SW 1271 (cell line): ENCODE data around the gene PUS7L.
"Not testable (repeated sequence)": the region's sequence is repeated elsewhere in the genome, so short reads cannot be mapped to it uniquely, and the experiment has no call there.

Source experiments
- DNase-seq, 2 experiments: peaks; one replicate each; lab custom pipeline; 2025; lab: John Stamatoyannopoulos, UW

PUS7L gene

GRCh38 chr12:43758728-43759563, at the start of gene PUS7L, which contains the start of gene IRAK4:
TSS of gene PUS7L (minus strand) at chr12:43758790. CDS start at chr12:43755245, 3,545 bp downstream.
TSS of gene IRAK4 (plus strand) at chr12:43758951. CDS start at chr12:43768112, 9,161 bp downstream.
- DNase-seq: peak; percentile 89 to 94

- DNase-seq: no peak
Measured at GRCh38 chr12:43807386-43807785, 48.8 kb upstream of the PUS7L start.

- DNase-seq: peak in 1 of 2 experiments; percentile 37
Measured at GRCh38 chr12:43806737-43807072, 48.1 kb upstream of the PUS7L start.

- peak; percentile 13 to 71 for DNase-seq
Measured at GRCh38 chr12:43805860-43806736, 47.5 kb upstream of the PUS7L start, which contains the start of gene TWF1. TSS of gene TWF1 (minus strand) at chr12:43806317. CDS start at chr12:43806245, 72 bp downstream.

GRCh38 chr12:43805149-43805859, 46.7 kb upstream of the PUS7L start:
- DNase-seq: no peak

- no peak for DNase-seq
Measured at GRCh38 chr12:43797561-43798217, 39.1 kb upstream of the PUS7L start.

- no peak for DNase-seq
Measured at GRCh38 chr12:43795716-43796280, 37.2 kb upstream of the PUS7L start.

- DNase-seq: no peak
Measured at GRCh38 chr12:43789941-43790340, 31.4 kb upstream of the PUS7L start.

- DNase-seq: no peak
Measured at GRCh38 chr12:43786899-43787693, 28.5 kb upstream of the PUS7L start.

- DNase-seq: peak in 1 of 2 experiments; percentile 40
Measured at GRCh38 chr12:43776498-43776897, 17.9 kb upstream of the PUS7L start.

GRCh38 chr12:43766291-43766690, 7.7 kb upstream of the PUS7L start:
- no peak for DNase-seq

- no peak for DNase-seq
Measured at GRCh38 chr12:43764528-43764927, 5.9 kb upstream of the PUS7L start.

- no peak for DNase-seq
Measured at GRCh38 chr12:43763769-43764168, 5.2 kb upstream of the PUS7L start.

GRCh38 chr12:43762596-43762995, 4.0 kb upstream of the PUS7L start:
- DNase-seq: no peak

- DNase-seq: no peak
Measured at GRCh38 chr12:43761500-43761899, 2.9 kb upstream of the PUS7L start.

- no peak for DNase-seq
Measured at GRCh38 chr12:43760396-43760795, 1.8 kb upstream of the PUS7L start.

- peak in 1 of 2 experiments; percentile 70 for DNase-seq
Measured at GRCh38 chr12:43758247-43758727, 303 bp downstream of the PUS7L start.

GRCh38 chr12:43754015-43754414, 4.6 kb downstream of the PUS7L start:
- no peak for DNase-seq

GRCh38 chr12:43751360-43751759, 7.2 kb downstream of the PUS7L start:
- not testable (repeated sequence) for DNase-seq

- no peak for DNase-seq
Measured at GRCh38 chr12:43750814-43751213, 7.8 kb downstream of the PUS7L start.
